RWPE2 (cell line): ENCODE results near the gene OASL.

Experiments
- ATAC-seq: fragments of 200-7000 bp; cut with Tn5 transposase; 3 replicates; pipeline ENCODE4 v1.9.1; 2021; ENCODE audit warnings: low read depth
- DNase-seq: peaks from one replicate; pipeline ENCODE4 v3.0.0-alpha.2; 2020; ENCODE audit warnings: low spot score
- H3K27ac ChIP-seq: fragments of 450-650 bp; 2 replicates; pipeline ENCODE4 v1.5.1; 2017; ENCODE audit warnings: mild to moderate bottlenecking; ENCODE audit not compliant: poor library complexity, severe bottlenecking
- H3K27me3 ChIP-seq: fragments of 250-450 bp; sonication (Bioruptor Pico); 2 replicates; pipeline ENCODE4 v1.5.1; 2021; ENCODE audit warnings: mild to moderate bottlenecking, moderate library complexity; ENCODE audit not compliant: insufficient read depth, poor library complexity, severe bottlenecking
- H3K36me3 ChIP-seq: fragments of 250-450 bp; sonication (Bioruptor Pico); 2 replicates; pipeline ENCODE4 v1.5.1; 2020; ENCODE audit warnings: low read depth, mild to moderate bottlenecking, moderate library complexity
- H3K4me1 ChIP-seq: fragments of 250-450 bp; sonication (Bioruptor Pico); 2 replicates; pipeline ENCODE4 v1.5.1; 2021; ENCODE audit warnings: mild to moderate bottlenecking, moderate library complexity; ENCODE audit not compliant: insufficient read depth, poor library complexity, severe bottlenecking
- H3K4me3 ChIP-seq: fragments of 250-450 bp; sonication (Bioruptor Pico); 2 replicates; pipeline ENCODE4 v1.5.1; 2021; ENCODE audit warnings: mild to moderate bottlenecking, moderate library complexity; ENCODE audit not compliant: severe bottlenecking
- H3K9me3 ChIP-seq: fragments of 250-450 bp; sonication (Bioruptor Pico); 2 replicates; pipeline ENCODE4 v1.5.1; 2021; ENCODE audit warnings: mild to moderate bottlenecking, moderate library complexity; ENCODE audit not compliant: severe bottlenecking
- CTCF ChIP-seq: fragments of 450-650 bp; IDR thresholded peaks from one replicate; pipeline ENCODE4 v1.5.1; 2017; ENCODE audit warnings: mild to moderate bottlenecking, moderate library complexity; ENCODE audit not compliant: poor library complexity, severe bottlenecking

Gene OASL

GRCh38 chr12:121038861-121039668 lies at the start of gene OASL:
TSS of gene OASL (minus strand) at chr12:121039246. CDS start at chr12:121038971, 275 bp downstream.
- DNase-seq (no peak), ATAC-seq (peak; percentile 77)
- Histone ChIP-seq H3K27ac (no peak within 1 kb of the TSS), H3K4me1 (peaks cover 21% of the 10 kb centered on the region), H3K27me3 (no peaks in the 10 kb centered on the region), H3K36me3 (no peaks in the 10 kb centered on the region), H3K4me3 (peak within 1 kb of the TSS; percentile 33), H3K9me3 (no peaks in the 10 kb centered on the region)
- no peak for TF ChIP-seq CTCF

GRCh38 chr12:121088195-121088585 lies 49.1 kb upstream of the OASL start:
- no peak overlapping the region for H3K4me3 ChIP-seq

GRCh38 chr12:121087467-121088194 lies 48.6 kb upstream of the OASL start:
- no peak for TF ChIP-seq CTCF
- Histone ChIP-seq H3K27me3 (no peaks in the 10 kb centered on the region), H3K4me1 (no peaks in the 10 kb centered on the region), H3K9me3 (no peaks in the 10 kb centered on the region), H3K4me3 (no peak overlapping the region), H3K36me3 (no peaks in the 10 kb centered on the region), H3K27ac (no peak overlapping the region)
- ATAC-seq: no peak
- no peak for DNase-seq

More at GRCh38 chr12:121088195-121088585, 49.1 kb upstream of the OASL start:
- no peaks in the 10 kb centered on the region for H3K4me1 ChIP-seq
- no peaks in the 10 kb centered on the region for H3K27me3 ChIP-seq
- ATAC-seq (no peak), DNase-seq (no peak)
- TF ChIP-seq CTCF: no peak
- H3K9me3 ChIP-seq: no peaks in the 10 kb centered on the region
- H3K36me3 ChIP-seq: no peaks in the 10 kb centered on the region
- no peak overlapping the region for H3K27ac ChIP-seq

- no peaks in the 10 kb centered on the region for H3K27me3 ChIP-seq
- no peak for ATAC-seq
- no peak overlapping the region for H3K4me3 ChIP-seq
- no peaks in the 10 kb centered on the region for H3K36me3 ChIP-seq
- TF ChIP-seq CTCF: no peak
- no peak for DNase-seq
- no peaks in the 10 kb centered on the region for H3K9me3 ChIP-seq
- H3K4me1 ChIP-seq: no peaks in the 10 kb centered on the region
- no peak overlapping the region for H3K27ac ChIP-seq
Measured at GRCh38 chr12:121086781-121087295, 47.8 kb upstream of the OASL start.
